T-helper 9 cell (primary cell): ENCODE measurements around the gene SLC30A7.

Experiments used
- DNase-seq: peaks from one replicate; pipeline ENCODE4 v3.0.0-alpha.2; 2020

The SLC30A7 gene

DNA sequence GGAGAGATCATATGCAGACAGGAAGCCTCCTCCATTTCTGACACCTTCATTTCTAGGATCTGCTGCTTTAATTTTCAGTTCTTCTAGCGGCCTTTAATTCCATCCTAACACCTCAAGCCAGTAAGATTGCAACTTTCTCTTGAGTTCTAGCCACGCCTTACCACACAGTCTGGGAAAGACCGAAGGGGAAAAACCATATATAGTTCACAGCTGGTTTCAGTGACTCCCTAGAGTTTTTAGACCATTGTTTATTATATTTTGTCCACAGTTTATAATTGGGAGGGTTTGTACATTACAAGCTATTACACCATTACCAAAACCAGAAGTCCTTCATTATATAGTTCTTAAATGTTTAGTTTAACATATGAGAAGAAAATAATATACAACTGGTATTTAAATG lies 92.2 kb downstream of the SLC30A7 start:
- DNase-seq = no peak

DNA sequence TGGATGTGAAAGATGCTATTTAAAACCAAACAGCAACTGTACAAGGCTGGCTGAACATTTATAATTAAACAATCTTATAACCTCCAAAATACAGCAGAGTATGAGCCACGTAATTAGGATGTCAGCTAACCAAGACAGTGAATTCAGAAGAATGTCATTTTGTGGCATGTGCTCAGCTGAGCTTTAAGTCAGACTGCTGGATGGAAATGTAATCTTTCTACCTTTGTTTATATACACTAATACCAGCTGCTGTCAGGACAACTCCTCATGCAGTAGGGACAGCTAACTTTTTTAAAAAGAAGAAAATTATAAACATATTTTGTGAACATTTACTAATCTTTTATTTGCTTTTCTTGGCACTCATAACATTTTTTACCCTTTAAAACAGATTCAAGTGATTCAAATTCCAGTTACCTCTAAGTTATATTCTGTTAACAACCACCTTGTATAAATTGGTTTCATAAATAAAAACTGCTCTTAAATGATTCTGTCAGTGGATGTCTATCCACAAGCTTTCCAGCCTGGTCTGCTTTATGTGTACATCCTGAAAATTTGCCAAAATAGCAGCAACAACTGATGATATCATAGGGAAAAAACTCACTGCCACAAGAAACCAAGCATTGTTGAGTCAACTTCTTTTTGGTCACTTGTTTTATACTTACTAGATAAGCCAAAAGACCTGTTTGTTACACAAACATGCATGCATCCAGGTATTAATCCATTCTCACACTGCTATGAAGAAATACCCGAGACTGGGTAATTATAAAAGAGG lies 93.6 kb downstream of the SLC30A7 start:
- DNase-seq = no peak

DNA sequence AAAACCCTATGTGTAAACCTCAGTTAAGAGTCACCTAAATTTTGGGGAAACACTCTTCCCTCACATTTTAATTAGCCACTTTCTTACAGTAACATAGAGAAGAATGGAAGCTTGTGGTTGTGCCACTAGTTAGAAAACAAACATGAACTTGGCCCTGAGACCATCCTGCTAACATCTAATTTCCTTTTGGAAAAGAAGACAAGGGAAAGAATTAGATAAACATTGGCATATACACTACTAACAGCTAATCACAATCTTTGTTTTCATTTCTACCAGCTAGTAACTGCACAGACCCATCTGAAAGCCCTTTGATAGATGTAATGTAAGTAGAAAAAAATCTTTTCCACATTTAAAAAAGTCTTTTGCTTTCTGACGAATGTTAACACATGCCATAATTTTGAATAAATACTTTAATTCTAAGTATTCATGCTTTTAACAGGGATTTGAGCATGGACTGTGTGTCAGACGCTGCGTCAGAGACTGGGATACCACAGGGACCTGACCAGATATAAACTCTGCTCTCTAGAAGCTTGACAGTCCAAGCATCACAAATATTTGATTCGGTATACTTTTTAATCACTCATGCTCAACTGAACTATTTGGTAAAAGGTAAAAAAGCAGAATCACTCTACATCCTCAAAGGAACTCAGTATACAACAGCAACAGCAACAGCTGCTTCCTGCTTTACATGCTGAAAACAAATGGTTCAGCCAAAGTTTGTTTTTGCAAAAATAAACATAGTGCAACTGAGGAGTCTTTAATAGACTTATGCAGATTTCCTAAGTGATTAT lies 99.5 kb downstream of the SLC30A7 start:
- DNase-seq = no peak

DNA sequence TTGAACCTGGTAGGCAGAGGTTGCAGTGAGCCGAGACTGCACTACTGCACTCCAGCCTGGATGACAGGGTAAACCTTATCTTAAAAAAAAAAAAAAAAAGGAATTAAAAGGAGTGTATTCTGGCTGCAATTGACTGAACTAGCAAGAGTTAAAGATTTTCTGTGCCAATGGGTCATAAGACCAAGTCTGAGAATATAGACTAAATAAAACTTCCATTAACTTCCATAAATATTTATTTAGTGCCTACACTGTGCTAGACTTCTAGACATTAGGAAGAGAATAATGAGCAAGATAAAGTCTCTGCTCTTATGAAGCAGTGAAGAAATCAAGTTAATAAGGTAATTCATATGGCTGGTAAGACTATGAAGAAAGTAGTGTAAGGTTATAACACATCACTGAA lies 102.5 kb downstream of the SLC30A7 start:
- DNase-seq = no peak

DNA sequence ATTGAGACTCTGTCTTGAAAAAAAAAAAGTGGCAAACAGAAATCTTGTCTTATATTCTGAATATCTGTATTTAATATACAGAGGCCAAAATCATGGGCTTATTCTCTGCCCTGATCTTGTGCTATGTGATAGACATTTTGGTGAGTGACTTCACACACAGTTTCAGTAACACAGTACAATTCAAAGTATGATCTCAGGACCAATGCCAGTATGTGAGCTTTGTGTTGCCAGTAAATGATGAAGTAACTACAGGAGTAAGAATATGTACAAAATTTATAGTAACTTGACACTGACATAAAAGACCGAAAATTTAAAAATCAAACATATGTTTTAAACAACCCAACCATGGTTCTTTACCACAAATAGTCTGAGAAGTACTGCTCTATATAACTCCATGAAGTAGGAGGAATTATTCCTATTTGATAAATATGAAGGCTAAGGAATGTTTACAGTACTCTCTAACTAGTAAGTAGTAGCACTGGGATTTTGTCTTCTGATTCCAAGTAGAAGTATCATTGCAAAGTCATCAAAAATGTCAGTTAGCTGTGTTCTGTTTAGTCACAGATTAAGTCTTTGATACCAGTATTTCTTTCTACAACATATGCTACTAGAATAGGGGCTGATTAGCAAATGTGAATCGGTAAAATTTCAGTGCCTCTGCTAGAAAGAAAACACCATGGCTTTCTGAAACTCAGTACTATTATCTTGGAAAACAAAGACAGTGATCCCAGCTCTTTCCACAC lies 104.4 kb downstream of the SLC30A7 start:
- DNase-seq = no peak

DNA sequence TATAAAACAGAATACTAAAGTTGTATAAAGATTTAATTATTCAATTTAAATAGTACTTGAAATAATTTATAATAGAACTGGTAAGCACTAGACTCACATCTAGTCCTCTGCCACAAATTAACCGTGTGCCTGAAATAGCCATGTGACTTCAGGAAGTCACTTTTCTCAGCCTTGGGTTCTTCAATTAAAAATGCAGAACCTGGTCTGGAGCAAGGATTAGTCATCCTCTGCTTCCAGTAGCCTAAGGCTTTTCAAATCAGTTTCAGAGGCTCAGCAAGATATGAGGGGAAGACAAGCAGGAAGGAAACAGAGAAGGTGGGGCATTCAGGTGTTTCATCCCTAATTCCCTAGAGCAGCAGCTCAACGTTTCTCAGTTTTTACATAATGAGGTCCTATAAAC lies 106.7 kb downstream of the SLC30A7 start:
- DNase-seq = no peak

DNA sequence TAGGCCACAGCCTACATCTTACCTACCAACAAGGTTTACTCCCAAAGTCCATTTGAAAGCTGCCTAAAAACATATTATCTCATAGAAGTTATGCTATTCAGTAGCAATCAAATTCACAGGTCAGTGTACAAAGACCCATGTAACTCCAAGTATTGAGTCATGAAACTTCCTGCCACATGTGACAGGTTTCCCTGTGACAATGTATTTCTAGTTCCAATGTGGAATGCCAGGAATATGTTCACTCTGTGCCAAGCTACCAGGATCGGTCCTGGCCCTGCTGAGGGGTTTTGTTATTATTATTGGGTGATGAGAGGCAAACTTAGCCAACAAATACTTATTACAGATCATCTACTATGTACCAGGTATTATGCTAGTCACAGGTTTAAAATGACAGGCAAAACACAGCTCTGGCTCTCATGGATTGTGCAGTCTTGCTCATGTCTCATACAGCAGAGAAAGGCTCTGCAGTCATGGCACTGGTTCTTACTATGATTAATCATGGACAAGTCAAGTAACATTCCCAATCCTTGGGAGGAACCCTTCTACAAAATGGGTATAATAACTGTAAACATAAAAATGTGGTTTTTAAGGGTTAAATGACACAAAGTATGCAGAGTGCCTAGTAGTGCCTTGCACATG lies 107.2 kb downstream of the SLC30A7 start:
- no peak for DNase-seq

DNA sequence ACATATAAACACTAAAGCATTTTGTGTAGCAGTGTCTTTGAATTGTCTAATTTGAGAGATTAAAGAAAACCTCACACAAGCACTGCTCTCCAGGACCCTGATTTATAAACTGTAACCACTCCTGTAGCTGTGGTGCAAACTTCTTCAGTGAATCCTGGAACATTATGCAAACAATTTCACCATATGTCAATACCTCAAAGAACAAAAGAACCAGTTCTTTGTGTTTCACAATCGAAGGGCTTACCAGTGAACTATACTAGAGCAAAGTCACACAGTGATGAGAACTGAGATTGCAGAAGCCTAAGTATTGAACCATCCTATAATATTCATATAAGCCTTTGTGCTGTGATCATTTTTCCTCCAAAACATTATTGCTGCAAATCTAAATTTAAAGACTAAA lies 108.2 kb downstream of the SLC30A7 start:
- DNase-seq = no peak

DNA sequence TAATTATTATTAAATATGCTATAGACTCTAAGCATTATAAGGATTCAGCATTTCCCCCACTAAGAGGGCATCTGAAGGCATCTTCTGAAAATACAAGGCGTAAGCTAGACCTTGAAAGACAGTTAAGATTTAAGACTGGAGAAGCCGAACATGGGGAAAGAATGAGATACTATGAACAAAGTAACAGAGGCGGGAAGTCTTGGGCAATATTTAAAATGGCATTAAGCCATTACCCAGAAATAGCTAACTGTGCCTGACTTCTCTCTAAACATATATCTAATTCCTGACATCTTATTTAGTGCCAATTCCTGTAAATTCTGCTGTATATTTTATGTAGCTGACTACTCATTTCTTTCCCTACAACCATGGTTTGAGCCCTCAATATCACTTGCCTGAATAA lies 108.8 kb downstream of the SLC30A7 start:
- no peak for DNase-seq

DNA sequence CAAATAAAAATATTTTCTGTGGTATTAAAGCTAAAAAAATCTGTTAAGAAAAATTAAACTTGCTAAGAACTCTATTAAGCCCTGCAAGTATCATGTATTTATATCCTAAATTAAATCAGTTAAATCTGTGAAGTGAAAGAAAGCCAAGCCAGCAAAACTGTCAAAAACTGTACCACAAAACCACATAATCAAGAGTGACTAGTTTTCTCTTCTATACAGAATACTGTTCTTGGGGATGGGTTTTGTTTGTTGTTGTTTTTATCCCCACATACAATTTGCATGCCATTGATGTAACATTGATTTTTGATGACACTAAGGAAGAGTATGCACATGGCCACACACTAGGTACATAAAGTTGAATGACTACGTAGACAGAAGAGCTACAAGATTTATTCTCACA lies 109.3 kb downstream of the SLC30A7 start:
- DNase-seq = no peak

DNA sequence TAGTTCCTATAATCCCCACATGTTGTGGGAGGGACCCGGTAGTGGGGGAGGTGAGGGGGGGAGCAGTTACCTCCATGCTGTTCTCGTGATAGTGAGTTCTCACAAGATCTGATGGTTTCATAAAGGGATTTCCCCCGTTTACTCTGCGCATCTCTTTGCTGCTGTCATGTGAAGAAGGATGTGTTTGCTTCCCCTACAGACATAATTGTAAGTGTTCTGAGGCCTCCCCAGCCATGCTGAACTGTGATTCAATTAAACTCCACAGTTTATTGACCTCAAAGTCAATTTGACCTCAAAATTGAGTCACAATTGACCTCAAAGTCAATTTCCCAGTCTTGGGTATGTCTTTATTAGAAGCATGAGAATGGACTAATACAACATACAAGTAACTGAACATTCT lies 110.0 kb downstream of the SLC30A7 start:
- DNase-seq = no peak

DNA sequence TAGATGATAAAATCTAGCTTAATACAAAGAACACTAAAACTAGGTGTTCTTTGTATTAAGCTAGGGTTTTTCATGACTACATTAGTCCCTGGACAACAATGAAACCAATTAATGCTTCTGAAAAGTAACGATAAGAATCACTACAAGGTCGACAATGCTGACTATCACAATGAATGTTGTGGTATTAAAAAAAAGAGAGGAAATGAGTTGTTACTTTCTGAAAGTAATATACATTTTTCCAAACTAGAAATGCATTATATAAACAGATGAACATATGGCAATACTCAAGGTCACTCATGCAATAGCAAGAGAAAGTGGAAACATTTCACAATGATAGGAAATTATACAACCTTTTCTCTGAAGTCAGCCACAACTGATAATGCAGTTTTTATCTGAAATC lies 110.7 kb downstream of the SLC30A7 start:
- DNase-seq = no peak

DNA sequence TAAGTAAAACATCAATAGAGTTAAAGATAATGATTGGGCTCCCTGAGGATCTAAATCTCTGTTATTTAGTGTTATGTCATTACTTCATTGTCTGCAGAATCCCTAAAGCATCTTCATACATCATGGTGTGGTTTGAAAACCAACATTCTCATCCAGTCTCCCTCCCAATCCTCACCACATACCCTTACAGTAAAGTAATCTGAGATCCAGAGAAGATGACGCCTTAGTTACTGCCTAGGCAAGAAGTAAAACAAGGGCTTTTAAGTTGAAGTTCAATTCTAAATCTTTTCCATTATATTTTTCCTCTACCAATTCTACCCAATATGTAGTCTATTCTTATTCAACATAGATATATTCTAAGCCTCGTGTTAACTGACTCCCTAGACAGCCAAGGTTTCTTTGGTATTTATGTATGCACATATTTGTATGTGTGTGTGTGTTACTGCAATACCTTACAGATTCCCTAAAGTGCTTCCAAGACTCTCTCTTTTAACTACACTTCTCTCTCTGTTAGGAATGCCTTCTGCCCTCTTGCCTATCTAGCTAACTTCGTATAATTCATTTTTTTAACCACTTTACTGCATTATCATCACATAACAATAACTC lies 112.4 kb downstream of the SLC30A7 start:
- DNase-seq = no peak

DNA sequence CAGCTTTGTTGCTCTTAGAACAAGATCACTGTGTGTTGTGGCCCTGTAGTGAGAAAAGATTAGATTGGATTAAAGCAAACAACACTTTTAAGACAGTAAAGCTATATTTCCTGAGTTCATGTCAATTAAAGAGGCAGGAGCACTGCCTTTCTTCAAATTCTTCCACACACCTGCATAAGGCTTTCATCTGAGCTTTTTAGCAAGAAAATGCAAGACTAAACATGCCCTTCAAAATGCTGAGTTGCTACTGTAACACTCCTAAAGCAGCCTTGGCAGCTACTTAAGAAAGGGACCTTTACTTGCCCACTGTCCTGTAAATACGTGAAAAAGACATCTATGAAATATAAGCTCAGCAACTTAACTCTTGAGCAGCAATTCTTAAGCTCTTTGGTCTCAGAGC lies 117.9 kb downstream of the SLC30A7 start:
- no peak for DNase-seq

DNA sequence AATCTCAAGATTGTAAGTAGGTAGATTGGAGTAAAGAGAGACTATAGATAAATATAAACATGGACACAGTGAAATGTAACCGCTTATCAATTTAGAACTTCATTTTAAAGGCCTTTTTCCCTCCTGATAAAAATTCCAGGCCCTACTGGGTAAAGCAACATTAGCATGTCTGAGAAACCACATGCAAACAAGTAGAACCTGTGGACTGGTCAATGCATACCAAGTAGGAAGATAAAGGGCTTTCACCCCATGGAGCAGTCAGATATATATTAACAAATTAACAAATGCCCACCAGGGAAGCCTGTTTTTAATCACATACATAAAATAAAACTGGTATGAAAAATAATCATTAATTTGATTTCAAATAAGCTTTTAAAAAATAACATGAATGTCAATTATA lies 121.6 kb downstream of the SLC30A7 start:
- DNase-seq = no peak

DNA sequence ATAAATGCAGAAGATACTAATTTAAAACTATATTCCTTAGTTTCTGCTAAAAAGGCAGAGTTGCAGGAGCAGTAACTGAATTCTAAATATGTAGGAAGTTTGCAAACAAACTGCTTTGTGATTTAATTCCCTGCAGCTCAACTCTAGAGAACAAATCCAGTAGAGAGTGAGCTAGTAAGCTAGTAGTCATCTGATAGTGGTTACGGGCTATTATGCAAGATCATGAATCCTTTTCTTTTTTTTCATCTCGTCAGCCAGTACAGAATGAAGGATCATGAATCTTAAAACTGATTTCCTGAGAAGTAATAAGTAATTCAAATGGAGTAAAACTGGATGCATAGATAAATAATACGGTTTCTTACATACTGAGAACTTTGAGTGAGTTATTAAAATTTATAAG lies 126.4 kb downstream of the SLC30A7 start:
- no peak for DNase-seq

DNA sequence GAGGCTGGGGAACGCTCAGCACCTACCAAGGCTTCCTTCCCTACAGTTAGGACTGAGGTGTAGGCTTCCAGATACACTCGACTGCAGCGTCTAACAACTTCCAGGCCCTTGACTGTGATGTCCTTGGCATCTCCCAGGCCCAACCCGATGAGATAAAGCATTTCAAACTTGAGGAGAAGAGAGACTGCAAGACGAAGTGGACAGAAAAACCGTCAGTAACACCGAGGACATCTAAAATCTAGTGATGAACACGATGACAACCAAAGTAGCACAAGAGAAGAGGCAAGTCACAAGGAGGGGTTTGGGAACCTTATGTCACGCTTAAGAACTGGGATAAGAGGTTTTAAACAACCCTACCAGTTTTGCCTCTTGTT lies 129.4 kb downstream of the SLC30A7 start:
- DNase-seq = no peak

DNA sequence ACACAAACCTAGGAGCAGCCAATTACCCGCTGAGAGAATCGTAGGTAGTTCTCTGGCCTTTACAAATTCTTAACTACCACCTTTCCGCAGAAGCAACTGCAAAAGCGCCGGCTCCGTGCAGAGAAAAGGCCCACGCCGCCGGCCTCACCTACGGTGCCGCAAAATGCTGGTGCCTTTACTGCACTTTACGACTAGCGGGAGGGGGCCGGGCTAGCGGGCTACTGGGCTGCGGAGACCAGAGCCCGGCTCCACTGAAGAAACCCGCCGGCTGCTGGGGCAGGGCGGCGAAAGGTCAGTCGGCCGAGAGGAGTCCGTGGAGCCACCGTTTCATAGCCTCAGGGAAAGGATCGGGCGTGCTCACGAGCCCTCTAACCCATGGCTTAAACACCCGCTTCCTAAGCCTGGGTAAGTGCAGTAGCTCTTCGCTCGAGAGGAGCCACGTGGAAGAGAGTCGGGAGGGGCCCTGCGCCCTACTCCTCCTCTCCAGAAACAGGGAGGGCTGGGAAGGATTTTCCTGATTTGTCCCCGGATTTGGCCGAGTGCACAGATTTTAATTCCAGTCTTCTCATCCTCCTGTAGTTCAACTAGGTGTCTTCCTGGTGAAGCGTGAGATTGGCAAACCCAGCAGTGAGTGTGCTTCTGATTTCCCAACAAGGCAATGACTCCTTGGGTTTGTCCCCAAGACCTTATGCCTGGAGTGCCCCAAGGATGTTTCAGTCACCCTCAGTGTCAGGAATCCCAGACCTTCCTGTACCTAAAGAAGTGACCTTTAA lies 130.0 kb downstream of the SLC30A7 start, which contains the start of gene DPH5:
Gene DPH5, minus strand, starts transcription at position 128 of the 773 bp plus-strand sequence. CDS start 341 bp downstream, outside the sequence.
- DNase-seq = peak; percentile 78

DNA sequence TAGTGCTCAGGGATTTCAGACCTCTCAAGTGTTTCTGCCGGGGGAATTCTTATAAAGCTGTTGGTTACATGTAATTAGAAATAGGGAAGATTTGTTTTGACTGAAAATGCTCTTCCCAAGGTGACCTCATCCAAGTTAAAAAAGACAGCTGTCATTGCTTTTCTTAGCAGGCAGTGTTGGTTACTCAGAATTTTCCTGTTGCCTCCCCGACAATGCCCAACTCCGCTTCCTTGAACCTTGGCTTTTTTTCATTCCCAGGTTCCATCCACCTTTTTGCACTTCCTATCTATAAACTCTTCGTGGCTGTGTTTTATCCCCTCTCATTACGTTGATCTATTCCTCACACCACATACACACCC lies 130.5 kb downstream of the SLC30A7 start:
- no peak for DNase-seq

DNA sequence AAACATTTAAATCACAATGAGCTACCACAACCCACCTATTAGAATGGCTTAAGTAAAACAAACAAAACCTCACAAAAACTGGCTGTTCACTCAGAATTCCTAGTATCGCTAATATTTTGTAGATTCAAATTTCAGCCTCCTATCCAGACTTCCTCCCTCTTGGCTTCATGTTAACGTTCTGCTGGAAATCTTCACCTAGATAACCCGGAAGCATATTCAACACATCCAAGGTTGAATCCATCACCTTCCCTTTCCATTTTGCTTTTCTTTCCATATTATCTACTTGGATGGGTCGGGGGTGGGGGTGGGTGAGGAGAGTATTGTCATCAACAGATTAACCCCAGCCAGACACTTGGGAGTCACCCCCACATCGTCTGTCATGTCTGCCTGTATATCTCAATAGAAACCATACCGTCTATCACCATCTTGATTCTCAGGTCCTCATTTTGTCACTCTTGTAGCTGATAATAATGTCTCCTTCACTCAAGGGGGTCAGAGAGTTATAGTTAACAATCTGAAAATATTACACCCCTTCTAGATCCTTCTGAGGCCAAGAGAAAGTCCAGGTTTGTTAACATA lies 131.4 kb downstream of the SLC30A7 start:
- no peak for DNase-seq

DNA sequence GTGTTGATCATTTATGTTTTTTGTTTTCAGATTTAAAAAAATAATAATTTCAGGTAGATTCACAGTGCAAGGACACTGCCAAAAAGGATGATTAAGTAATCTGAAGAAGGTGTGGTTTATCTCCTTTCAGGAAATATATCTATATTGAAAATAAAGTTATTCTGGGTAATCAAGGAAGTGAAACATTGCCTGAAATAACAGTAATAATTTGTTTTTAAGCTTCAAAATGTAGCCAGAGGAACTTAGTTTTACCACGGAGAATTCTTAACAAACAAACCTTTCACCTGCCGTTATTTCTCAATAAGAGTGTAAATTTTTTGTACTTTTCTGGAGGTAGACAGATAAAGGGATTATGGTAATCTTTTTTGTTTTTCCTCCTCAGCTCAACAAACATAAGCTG lies 132.6 kb downstream of the SLC30A7 start:
- DNase-seq = no peak

DNA sequence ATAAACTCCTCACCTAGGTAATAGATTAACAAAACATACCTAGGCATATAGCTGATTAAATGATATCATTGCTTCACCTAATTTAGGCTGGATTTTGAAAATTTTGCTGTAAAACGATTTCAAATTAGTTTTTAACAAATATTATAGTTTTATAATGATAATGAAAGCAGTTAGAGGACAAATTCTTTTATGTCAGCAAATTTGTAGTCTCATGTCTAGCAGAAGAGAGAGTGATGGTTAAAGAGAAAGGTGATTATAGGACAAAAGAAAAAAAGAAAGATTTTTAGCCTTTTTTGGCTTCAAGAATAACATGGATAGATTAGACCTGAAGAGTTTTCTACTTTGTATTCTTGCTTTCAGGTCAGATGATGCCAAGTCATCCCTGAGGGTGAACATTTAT lies 133.3 kb downstream of the SLC30A7 start:
- DNase-seq = no peak
